Esophagus squamous epithelium (tissue), 5 donors: Measurements from ENCODE around the gene KLHDC10. TPM values are rescaled to one million over a fixed set of nuclear protein-coding genes. Genes with fewer than 3 reads are reported as not detected.

ENCODE experiments used
- DNase-seq: peaks from one replicate; lab custom pipeline; 2025; lab: John Stamatoyannopoulos, UW
- H3K27ac ChIP-seq, 4 donors: fragments of 200-600 bp; sonication (generic); one replicate each; pipeline ENCODE4 v1.5.1; 2016 to 2019; ENCODE audit warnings: mild to moderate bottlenecking in 1 of 4
- H3K27me3 ChIP-seq, 4 donors: fragments of 200-600 bp; sonication (generic); 1 replicate in 3 of 4; 2 replicates in 1 of 4; pipeline versions ENCODE4 v1.5.1 to v1.6.0; 2017 to 2021; ENCODE audit warnings: antibody characterized with exemption in 1 of 4
- H3K36me3 ChIP-seq, 3 donors: fragments of 200-600 bp; sonication (generic); one replicate each; pipeline ENCODE4 v1.5.1; 2016 to 2019
- H3K4me1 ChIP-seq, 3 donors: fragments of 200-600 bp; sonication (generic); one replicate each; pipeline ENCODE4 v1.5.1; 2017 to 2019
- H3K4me3 ChIP-seq, 4 donors: fragments of 200-600 bp; sonication (generic); 1 replicate in 3 of 4; 2 replicates in 1 of 4; pipeline ENCODE4 v1.5.1; 2016 to 2019; ENCODE audit warnings: mild to moderate bottlenecking in 2 of 4, moderate library complexity in 1 of 4
- H3K9me3 ChIP-seq, 3 donors: fragments of 200-600 bp; sonication (generic); one replicate each; pipeline ENCODE4 v1.5.1; 2016 to 2019
- CTCF ChIP-seq, 6 experiments: fragments of 450-650 bp in 4 of 6; fragments of 200-600 bp in 2 of 6; sonication (generic) in 2 of 6; IDR thresholded peaks; one replicate each; pipeline ENCODE4 v1.5.1; 2016 to 2019; ENCODE audit warnings: antibody characterized with exemption in 6 of 6, mild to moderate bottlenecking in 4 of 6, moderate library complexity in 4 of 6
- POLR2A ChIP-seq, 4 donors: fragments of 450-650 bp; IDR thresholded peaks; one replicate each; pipeline ENCODE4 v1.6.1; 2017; ENCODE audit warnings: antibody characterized with exemption in 4 of 4, mild to moderate bottlenecking in 4 of 4, moderate library complexity in 3 of 4
- WGBS, 2 donors: methylation state at CpG; one replicate each; pipeline ENCODE4 v1.1.5; 2018; 5-methylcytosine and 5-hydroxymethylcytosine counted together
- intact Hi-C: fragments of 100-400 bp; cut with DNase I; formaldehyde crosslinking; loops from one replicate; pipeline ENCODE4 v1.15.0; 2022
- total RNA-seq, 4 donors: library from RNA; depleted of rRNA; stranded (reverse); fragments of >200 nt; gene quantifications; one replicate each; pipeline ENCODE4 v1.1.0, GENCODE V29; 2016
- donor health status: DM: yes; HTN: yes; CAD: no.

Gene KLHDC10
- total RNA-seq, 4 donors from 2014 or later = 11.9 to 17.5 (median 15.7) TPM

- WGBS, 2 donors = 70 to 74% methylated on average over 4 of the region's 4 CpGs
- Histone ChIP-seq H3K4me1 (peaks cover 0 to 22% (median 0%) of the 10 kb centered on the region in 3 donors), H3K9me3 (no peaks in the 10 kb centered on the region), H3K36me3 (no peaks in the 10 kb centered on the region), H3K27ac (peak overlapping the region in 2 of 4 donors; percentile 47 to 52), H3K4me3 (no peak overlapping the region), H3K27me3 (no peaks in the 10 kb centered on the region)
- intact Hi-C loops = no loop called here
- no peak for DNase-seq
- TF ChIP-seq CTCF (IDR thresholded peaks at IDR 0.05) = no peak
- TF ChIP-seq POLR2A (IDR thresholded peaks at IDR 0.05) = no peak
Observed at GRCh38 chr7:130113887-130114286, 43.6 kb downstream of the KLHDC10 start.

- no peak for DNase-seq
- Histone ChIP-seq H3K9me3 (no peaks in the 10 kb centered on the region), H3K4me3 (no peak overlapping the region), H3K36me3 (no peaks in the 10 kb centered on the region), H3K4me1 (peaks cover 0 to 22% (median 0%) of the 10 kb centered on the region in 3 donors), H3K27ac (peak overlapping the region in 2 of 4 donors; percentile 47 to 52), H3K27me3 (no peaks in the 10 kb centered on the region)
- no peak for TF ChIP-seq POLR2A (IDR thresholded peaks at IDR 0.05)
- TF ChIP-seq CTCF (IDR thresholded peaks at IDR 0.05) = no peak
- intact Hi-C loops = no loop called here
Observed at GRCh38 chr7:130114374-130114773, 44.0 kb downstream of the KLHDC10 start.

GRCh38 chr7:130114776-130115175 lies 44.4 kb downstream of the KLHDC10 start:
- TF ChIP-seq CTCF (IDR thresholded peaks at IDR 0.05) (no peak), POLR2A (IDR thresholded peaks at IDR 0.05) (no peak)
- WGBS, 2 donors = 43 to 47% methylated on average over 2 of the region's 2 CpGs
- intact Hi-C loops = no loop called here
- Histone ChIP-seq H3K27ac (peak overlapping the region in 2 of 4 donors; percentile 47 to 52), H3K4me1 (peaks cover 0 to 22% (median 0%) of the 10 kb centered on the region in 3 donors), H3K27me3 (no peaks in the 10 kb centered on the region), H3K9me3 (no peaks in the 10 kb centered on the region), H3K4me3 (no peak overlapping the region), H3K36me3 (peaks cover 0 to 3% (median 0%) of the 10 kb centered on the region in 3 donors)
- no peak for DNase-seq

GRCh38 chr7:130118294-130118693 lies 48.0 kb downstream of the KLHDC10 start:
- H3K4me3 ChIP-seq = no peak overlapping the region
- no peak for TF ChIP-seq CTCF (IDR thresholded peaks at IDR 0.05)
- no peak for TF ChIP-seq POLR2A (IDR thresholded peaks at IDR 0.05)
- H3K27ac ChIP-seq = no peak overlapping the region
- peaks cover 0 to 20% (median 0%) of the 10 kb centered on the region in 3 donors for H3K4me1 ChIP-seq
- DNase-seq = no peak
- peaks cover 3 to 38% (median 6%) of the 10 kb centered on the region in 3 donors for H3K36me3 ChIP-seq
- H3K27me3 ChIP-seq = no peaks in the 10 kb centered on the region
- intact Hi-C loops = no loop called here
- H3K9me3 ChIP-seq = no peaks in the 10 kb centered on the region
- WGBS, 2 donors = 77 to 82% methylated on average over 5 of the region's 5 CpGs

- no peak overlapping the region for H3K27ac ChIP-seq
- 96 to 100% methylated on average over 4 of the region's 4 CpGs for WGBS, 2 donors
Observed at GRCh38 chr7:130118801-130119200, 48.5 kb downstream of the KLHDC10 start.

More at GRCh38 chr7:130118801-130119200, 48.5 kb downstream of the KLHDC10 start:
- no peak overlapping the region for H3K4me3 ChIP-seq
- H3K36me3 ChIP-seq = peaks cover 3 to 43% (median 8%) of the 10 kb centered on the region in 3 donors
- intact Hi-C loops = no loop called here
- peaks cover 0 to 15% (median 0%) of the 10 kb centered on the region in 3 donors for H3K4me1 ChIP-seq
- H3K9me3 ChIP-seq = no peaks in the 10 kb centered on the region
- no peak for DNase-seq
- H3K27me3 ChIP-seq = no peaks in the 10 kb centered on the region
- TF ChIP-seq POLR2A (IDR thresholded peaks at IDR 0.05) (no peak), CTCF (IDR thresholded peaks at IDR 0.05) (no peak)
